Spleen (tissue), 11 donors: ENCODE measurements around the gene WWP2. TPM values are rescaled to one million over a fixed set of nuclear protein-coding genes. Genes with fewer than 3 reads are reported as not detected.
"Not testable (repeated sequence)": the region's sequence is repeated elsewhere in the genome, so short reads cannot be mapped to it uniquely, and the experiment has no call there.

ENCODE experiments used
- DNase-seq: peaks from one replicate; pipeline ENCODE4 v3.0.0-alpha.2; 2020
- H3K27ac ChIP-seq, 8 donors: fragments of 200-600 bp; sonication (generic) in 7 of 8; 1 replicate in 4 of 8; 2 replicates in 4 of 8; pipeline versions ENCODE4 v1.5.0 to v1.8.0; 2016 to 2021; ENCODE audit warnings: inconsistent platforms in 4 of 8, mild to moderate bottlenecking in 4 of 8, moderate library complexity in 1 of 8
- H3K27me3 ChIP-seq, 7 donors: fragments of 200-600 bp; sonication (generic) in 6 of 7; replicated peaks in 1 of 7; 1 replicate in 4 of 7; 2 replicates in 3 of 7; pipeline versions ENCODE4 v1.5.0 to v1.8.0; 2016 to 2021; ENCODE audit warnings: inconsistent platforms in 3 of 7, mild to moderate bottlenecking in 1 of 7
- H3K36me3 ChIP-seq, 6 donors: fragments of 200-600 bp; sonication (generic) in 5 of 6; 1 replicate in 4 of 6; 2 replicates in 2 of 6; pipeline versions ENCODE4 v1.5.0 to v1.8.0; 2016 to 2021; ENCODE audit warnings: inconsistent platforms in 2 of 6
- H3K4me1 ChIP-seq, 6 donors: fragments of 200-600 bp; sonication (generic) in 5 of 6; 1 replicate in 3 of 6; 2 replicates in 3 of 6; pipeline versions ENCODE4 v1.5.0 to v1.8.0; 2016 to 2021; ENCODE audit warnings: inconsistent platforms in 3 of 6
- H3K4me3 ChIP-seq, 8 donors: fragments of 200-600 bp; sonication (generic) in 7 of 8; 1 replicate in 4 of 8; 2 replicates in 4 of 8; pipeline versions ENCODE4 v1.5.0 to v1.8.0; 2016 to 2021; ENCODE audit warnings: inconsistent platforms in 4 of 8, mild to moderate bottlenecking in 4 of 8, moderate library complexity in 2 of 8
- H3K9me3 ChIP-seq, 8 donors: fragments of 200-600 bp; sonication (generic) in 7 of 8; 1 replicate in 4 of 8; 2 replicates in 4 of 8; pipeline versions ENCODE4 v1.5.0 to v1.8.0; 2016 to 2021; ENCODE audit warnings: inconsistent platforms in 4 of 8
- CTCF ChIP-seq, 11 experiments: fragments of 200-600 bp in 7 of 11; fragments of 450-650 bp in 4 of 11; sonication (generic) in 4 of 11; IDR thresholded peaks in 8 of 11; conservative IDR thresholded peaks in 3 of 11; 1 replicate in 7 of 11; 2 replicates in 4 of 11; pipeline versions ENCODE4 v1.4.0 to v1.8.0; 2016 to 2021; ENCODE audit warnings: antibody characterized with exemption in 11 of 11, inconsistent platforms in 4 of 11, mild to moderate bottlenecking in 1 of 11
- POLR2A ChIP-seq, 3 donors: fragments of 450-650 bp; IDR thresholded peaks; one replicate each; pipeline ENCODE4 v1.5.1; 2017; ENCODE audit warnings: antibody characterized with exemption in 3 of 3, mild to moderate bottlenecking in 1 of 3
- POLR2AphosphoS5 ChIP-seq, 3 donors: sonication (generic); formaldehyde crosslinking; IDR thresholded peaks; one replicate each; pipeline ENCODE4 v1.5.1; 2017; ENCODE audit warnings: antibody characterized with exemption in 3 of 3
- WGBS, 5 donors: extraction: QIAGEN DNeasy Blood & Tissue Kit in 3 of 5; methylation state at CpG; one replicate each; pipeline versions ENCODE4 v1.1.5 to v1.1.7; 2013 to 2018; 5-methylcytosine and 5-hydroxymethylcytosine counted together
- intact Hi-C: fragments of 100-400 bp; cut with DNase I; formaldehyde crosslinking; loops from one replicate; pipeline ENCODE4 v1.15.0; 2023; ENCODE audit warnings: low total_unique reads
- polyA plus RNA-seq, 3 donors: library from polyadenylated mRNA; stranded (reverse); fragments of 200-250 nt; gene quantifications; one replicate each; pipeline ENCODE4 v1.2.1, GENCODE V29; 2013
- total RNA-seq, 7 donors: library from RNA; depleted of rRNA in 3 of 7; stranded (reverse); fragments of >200 nt in 3 of 7; fragmentation: NEBNext Ultra II Directional in 4 of 7; extraction: Animal tissue kit (Norgen Biotek cat#: 25700) in 4 of 7; gene quantifications; one replicate each; pipeline versions ENCODE4 v1.1.0 to v1.2.1, GENCODE V29; 2016 to 2021
- donor health status: healthy with polysubstance abuse.
- donor health status: DM: no; HTN: no; CAD: no; lungs with moderate emphysema.
- donor health status: DM: no; HTN: no; CAD: no.
- donor health status: Bipolar disorder and iron deficiency.
- donor health status: healthy.
- donor health status: DM: no; HTN: no; CAD: no.
- donor health status: DM: yes; HTN: yes; CAD: no.

WWP2 gene
- total and polyA plus RNA-seq, 10 donors, result 13.7 to 109 (median 67.7) TPM

GRCh38 chr16:69756705-69757104 lies 5.4 kb upstream of the WWP2 start:
- Histone ChIP-seq H3K4me3 (no peak overlapping the region), H3K27me3 (no peaks in the 10 kb centered on the region), H3K9me3 (no peaks in the 10 kb centered on the region), H3K27ac (no peak overlapping the region), H3K36me3 (peaks cover 0 to 10% (median 5%) of the 10 kb centered on the region in 6 donors), H3K4me1 (peaks cover 23 to 39% (median 34%) of the 10 kb centered on the region in 6 donors)
- TF ChIP-seq POLR2A (IDR thresholded peaks at IDR 0.05) (no peak), POLR2AphosphoS5 (IDR thresholded peaks at IDR 0.05) (no peak), CTCF (IDR thresholded peaks at IDR 0.05 in 8 of 11, conservative IDR thresholded peaks at IDR 0.05 in 3 of 11) (no peak)
- intact Hi-C loops, result loop anchor here (10.0 kb wide), 1 partner anchor 362 kb away; no protein-coding TSS in a partner anchor
- DNase-seq, result no peak
- WGBS, 5 donors, result 82 to 89% (median 87%) methylated on average over 10 of the region's 10 CpGs

GRCh38 chr16:69757375-69757774 lies 4.8 kb upstream of the WWP2 start:
- not testable (repeated sequence) for H3K27me3 ChIP-seq, DNase-seq, H3K27ac ChIP-seq, H3K4me3 ChIP-seq, H3K36me3 ChIP-seq, H3K9me3 ChIP-seq
- WGBS, 5 donors, result 80 to 87% (median 84%) methylated on average over 13 of the region's 13 CpGs
- intact Hi-C loops, result loop anchor here (10.0 kb wide), 1 partner anchor 363 kb away; no protein-coding TSS in a partner anchor
- H3K4me1 ChIP-seq, result peaks cover 25 to 38% (median 35%) of the 10 kb centered on the region in 6 donors

- no peaks in the 10 kb centered on the region for H3K27me3 ChIP-seq
- intact Hi-C loops, result no loop called here
- peak overlapping the region; percentile 71 to 96 (median 93) for H3K27ac ChIP-seq
- TF ChIP-seq CTCF (IDR thresholded peaks at IDR 0.05 in 8 of 11, conservative IDR thresholded peaks at IDR 0.05 in 3 of 11) (no peak), POLR2A (IDR thresholded peaks at IDR 0.05) (no peak), POLR2AphosphoS5 (IDR thresholded peaks at IDR 0.05) (no peak)
- DNase-seq, result no peak
- peaks cover 10 to 61% (median 30%) of the 10 kb centered on the region in 6 donors for H3K4me1 ChIP-seq
- no peaks in the 10 kb centered on the region for H3K9me3 ChIP-seq
- 7 to 10% (median 8%) methylated on average over 14 of the region's 14 CpGs for WGBS, 5 donors
- peak overlapping the region; percentile 74 to 93 (median 83) for H3K4me3 ChIP-seq
- H3K36me3 ChIP-seq, result peaks cover 0 to 11% (median 0%) of the 10 kb centered on the region in 6 donors
Observed at GRCh38 chr16:69762814-69763598, 874 bp downstream of the WWP2 start.

- Histone ChIP-seq H3K9me3 (no peaks in the 10 kb centered on the region), H3K4me3 (peak overlapping the region in 5 of 8 donors; percentile 81 to 93 (median 86)), H3K36me3 (peaks cover 0 to 11% (median 0%) of the 10 kb centered on the region in 6 donors), H3K27ac (peak overlapping the region in 7 of 8 donors; percentile 88 to 96 (median 93)), H3K27me3 (no peaks in the 10 kb centered on the region), H3K4me1 (peaks cover 10 to 66% (median 32%) of the 10 kb centered on the region in 6 donors)
- TF ChIP-seq POLR2AphosphoS5 (IDR thresholded peaks at IDR 0.05) (no peak), CTCF (IDR thresholded peaks at IDR 0.05 in 8 of 11, conservative IDR thresholded peaks at IDR 0.05 in 3 of 11) (no peak)
- DNase-seq, result no peak
- WGBS, 5 donors, result 63 to 74% (median 73%) methylated on average over 5 of the region's 5 CpGs
- intact Hi-C loops, result no loop called here
Observed at GRCh38 chr16:69763599-69763942, 1.4 kb downstream of the WWP2 start.
